Keratinocyte (primary cell): ENCODE data around the gene ABHD6. TPM values are rescaled to one million over a fixed set of nuclear protein-coding genes. Genes with fewer than 3 reads are reported as not detected.
A peak's percentile ranks its signal among the peaks of the same experiment; 100 is the strongest.
"Not testable (repeated sequence)": the region's sequence is repeated elsewhere in the genome, so short reads cannot be mapped to it uniquely, and the experiment has no call there.

ENCODE experiments used
- DNase-seq: peaks from one replicate; pipeline ENCODE4 v3.0.0-alpha.2; 2011; ENCODE audit warnings: low read depth, missing footprints, low spot score
- FAIRE-seq: peaks from 2 replicates; lab custom pipeline; 2011; peaks lifted over from hg19 to GRCh38; lab: Jason Lieb, UNC
- H2AFZ ChIP-seq: 2 replicates; pipeline ENCODE4 v1.6.0; 2012; ENCODE audit warnings: low read length, control low read depth, inconsistent platforms; ENCODE audit not compliant: control insufficient read depth
- H3K27ac ChIP-seq: 2 replicates; pipeline ENCODE4 v1.5.1; 2011; ENCODE audit warnings: low read length; ENCODE audit not compliant: control insufficient read depth, insufficient read depth
- H3K27me3 ChIP-seq: 3 replicates; pipeline ENCODE4 v1.6.0; 2011; ENCODE audit warnings: low read length; ENCODE audit not compliant: control insufficient read depth, insufficient read depth; ENCODE audit errors: extremely low read depth
- H3K36me3 ChIP-seq, 2 experiments: 2 replicates in 1 of 2; 3 replicates in 1 of 2; pipeline ENCODE4 v1.5.1; 2011; ENCODE audit warnings: low read length in 2 of 2, mild to moderate bottlenecking in 1 of 2; ENCODE audit not compliant: control insufficient read depth in 2 of 2, insufficient read depth in 2 of 2; ENCODE audit errors: extremely low read depth in 1 of 2
- H3K4me1 ChIP-seq: 3 replicates; pipeline ENCODE4 v1.5.1; 2011; ENCODE audit warnings: low read length; ENCODE audit not compliant: control insufficient read depth, insufficient read depth; ENCODE audit errors: extremely low read depth
- H3K4me2 ChIP-seq: 3 replicates; pipeline ENCODE4 v1.6.0; 2011; ENCODE audit warnings: low read depth, low read length; ENCODE audit not compliant: control insufficient read depth, insufficient read depth; ENCODE audit errors: extremely low read depth
- H3K4me3 ChIP-seq, 3 experiments: fragments of 200-600 bp in 1 of 3; sonication (generic) in 1 of 3; 2 replicates in 2 of 3; 3 replicates in 1 of 3; pipeline ENCODE4 v1.5.1; 2011 to 2016; ENCODE audit warnings: low read length in 3 of 3, mild to moderate bottlenecking in 3 of 3, control low read depth in 2 of 3, inconsistent platforms in 1 of 3, low read depth in 1 of 3, mixed read lengths in 1 of 3, mixed run types in 1 of 3, moderate library complexity in 1 of 3; ENCODE audit not compliant: control insufficient read depth in 2 of 3, insufficient read depth in 2 of 3; ENCODE audit errors: extremely low read depth in 1 of 3
- H3K79me2 ChIP-seq: 2 replicates; pipeline ENCODE4 v1.6.0; 2012; ENCODE audit warnings: low read length; ENCODE audit not compliant: control insufficient read depth, insufficient read depth
- H3K9ac ChIP-seq: 3 replicates; pipeline ENCODE4 v1.6.0; 2011; ENCODE audit warnings: low read length; ENCODE audit not compliant: control insufficient read depth, insufficient read depth; ENCODE audit errors: extremely low read depth
- H3K9me1 ChIP-seq: 3 replicates; pipeline ENCODE4 v1.6.0; 2011; ENCODE audit warnings: low read length; ENCODE audit not compliant: control insufficient read depth, insufficient read depth; ENCODE audit errors: extremely low read depth
- H3K9me3 ChIP-seq: 2 replicates; pipeline ENCODE4 v1.5.1; 2012; ENCODE audit warnings: low read depth, low read length; ENCODE audit not compliant: control insufficient read depth
- H4K20me1 ChIP-seq: 3 replicates; pipeline ENCODE4 v1.6.0; 2011; ENCODE audit warnings: low read length; ENCODE audit not compliant: control insufficient read depth, insufficient read depth; ENCODE audit errors: extremely low read depth
- CTCF ChIP-seq, 3 experiments: IDR thresholded peaks in 1 of 3; conservative IDR thresholded peaks in 1 of 3; optimal IDR thresholded peaks in 1 of 3; 2 replicates in 2 of 3; 3 replicates in 1 of 3; pipeline versions ENCODE3 to v1.5.1; 2011; ENCODE audit warnings: low read length in 3 of 3, mild to moderate bottlenecking in 3 of 3, moderate library complexity in 2 of 3, control low read depth in 1 of 3, inconsistent platforms in 1 of 3; ENCODE audit not compliant: insufficient read depth in 2 of 3; ENCODE audit errors: extremely low read depth in 1 of 3
- EZH2 ChIP-seq: IDR thresholded peaks from one replicate; pipeline ENCODE4 v1.6.1; 2012; ENCODE audit warnings: inconsistent platforms, mild to moderate bottlenecking, low read length, moderate library complexity
- dilution Hi-C: fragments of 300-500 bp; cut with MboI; formaldehyde crosslinking; loops from one replicate; pipeline ENCODE4 v1.7.0; 2020; ENCODE audit warnings: low sequenced_read_pairs; ENCODE audit not compliant: extremely low pct_ligation_motif_present
- polyA plus RNA-seq, 5 experiments: library from polyadenylated mRNA; depleted of rRNA in 3 of 5; stranded (reverse) in 3 of 5; stranded (forward) in 1 of 5; unstranded in 1 of 5; fragments of >200 nt; gene quantifications; 1 replicate in 1 of 5; 2 replicates in 3 of 5; 3 replicates in 1 of 5; pipeline versions ENCODE4 v1.2.1 to v1.2.3, GENCODE V29; 2011 to 2012; ENCODE audit warnings: missing spikeins in 2 of 5, low read depth in 1 of 5, low replicate concordance in 1 of 5

Gene ABHD6
- polyA plus RNA-seq, 1 donor (not counting 4 experiments of a cell fraction or from before 2014, with no cell fraction given) = 15.2 TPM

DNA sequence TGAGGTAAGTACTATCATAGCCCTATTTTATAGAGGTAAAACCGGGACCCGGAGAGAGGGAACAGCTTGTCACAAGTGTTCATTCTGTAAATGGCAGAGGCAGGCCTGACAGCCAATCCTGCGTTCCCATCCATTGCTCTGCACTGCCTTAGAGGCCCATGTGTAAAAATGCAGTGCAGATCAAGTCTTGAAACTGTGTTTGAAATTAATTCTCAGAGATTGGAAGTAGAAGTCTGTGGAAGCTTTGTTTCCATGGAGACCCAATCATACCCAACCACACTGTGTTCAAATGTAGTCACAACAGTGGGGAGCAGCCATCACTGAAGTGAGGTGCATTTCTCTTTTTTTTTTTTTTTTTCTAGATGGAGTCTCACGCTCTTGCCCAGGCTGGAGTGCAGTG is 13.7 kb upstream of the ABHD6 start:
- dilution Hi-C loops = no loop called here
- H2AFZ ChIP-seq = no peak overlapping the region
- H3K27ac ChIP-seq = no peak overlapping the region
- FAIRE-seq (no peak), DNase-seq (no peak)
- H3K9me1 ChIP-seq = peaks cover 2% of the 10 kb centered on the region
- no peaks in the 10 kb centered on the region for H4K20me1 ChIP-seq
- H3K79me2 ChIP-seq = no peaks in the 10 kb centered on the region
- H3K36me3 ChIP-seq = no peaks in the 10 kb centered on the region
- no peaks in the 10 kb centered on the region for H3K27me3 ChIP-seq
- H3K9me3 ChIP-seq = no peaks in the 10 kb centered on the region
- no peak overlapping the region for H3K4me2 ChIP-seq
- no peak overlapping the region for H3K9ac ChIP-seq
- H3K4me3 ChIP-seq = no peak overlapping the region
- H3K4me1 ChIP-seq = peaks cover 11% of the 10 kb centered on the region
- TF ChIP-seq EZH2 (no peak), CTCF (optimal IDR thresholded peaks at IDR 0.05 in 1 of 3, IDR thresholded peaks at IDR 0.05 in 1 of 3, conservative IDR thresholded peaks at IDR 0.05 in 1 of 3; ENCODE audit: extremely low read depth in 1 of 3, insufficient read depth in 2 of 3, low read length in 3 of 3) (no peak)

DNA sequence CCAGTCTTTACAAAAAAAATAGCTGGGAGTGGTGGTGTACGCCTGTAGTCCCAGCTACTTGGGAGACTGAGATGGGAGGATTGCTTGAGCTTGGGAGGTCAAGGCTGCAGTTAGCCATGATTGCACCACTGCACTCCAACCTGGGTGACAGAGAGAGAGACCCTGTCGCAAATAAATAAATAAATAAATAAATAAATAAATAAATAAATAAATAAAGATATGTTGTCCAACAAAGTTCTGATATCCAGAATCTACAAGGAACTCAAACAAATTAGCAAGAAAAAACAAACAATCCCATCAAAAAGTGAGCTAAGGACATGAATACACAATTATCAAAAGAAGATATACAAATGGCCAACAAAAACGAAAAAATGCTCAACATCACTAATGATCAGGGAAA is 9.7 kb upstream of the ABHD6 start:
- H2AFZ ChIP-seq, H4K20me1 ChIP-seq, H3K9me1 ChIP-seq, H3K27me3 ChIP-seq, dilution Hi-C loops, H3K79me2 ChIP-seq, H3K4me2 ChIP-seq, H3K4me3 ChIP-seq, FAIRE-seq, H3K36me3 ChIP-seq, H3K9ac ChIP-seq, H3K27ac ChIP-seq, DNase-seq, H3K4me1 ChIP-seq, H3K9me3 ChIP-seq: not testable (repeated sequence)

DNA sequence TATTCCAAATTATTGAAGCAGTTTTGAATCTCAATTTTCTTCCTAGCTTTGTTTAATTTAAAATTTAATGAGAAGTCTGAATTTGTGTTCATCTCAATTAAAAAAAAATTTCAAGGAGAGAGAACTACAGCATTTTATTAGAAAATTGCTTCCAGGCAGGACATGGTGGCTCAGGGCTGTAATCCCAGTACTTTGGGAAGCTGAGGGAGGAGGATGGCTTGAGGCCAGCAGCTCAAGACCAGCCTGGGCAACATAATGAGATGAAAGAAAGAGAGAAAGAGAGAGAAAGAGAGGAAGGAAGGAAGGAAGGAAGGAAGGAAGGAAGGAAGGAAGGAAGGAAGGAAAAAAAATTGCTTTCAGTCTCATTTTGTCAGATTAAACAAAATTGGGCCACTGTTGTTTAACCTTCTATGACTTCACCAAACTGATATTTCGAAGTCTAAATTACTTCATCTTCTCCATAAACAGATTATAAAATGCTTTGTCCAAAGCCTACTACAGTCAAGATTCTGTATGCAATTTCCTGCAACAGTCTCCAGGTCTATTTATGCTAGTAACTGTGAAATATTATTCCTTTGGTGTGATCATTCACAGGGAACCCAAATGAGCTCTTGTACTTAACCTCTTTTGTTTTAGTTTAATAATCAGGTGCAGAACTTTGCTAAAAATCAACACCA is 6.6 kb upstream of the ABHD6 start:
- no peaks in the 10 kb centered on the region for H3K9me3 ChIP-seq
- H4K20me1 ChIP-seq = no peaks in the 10 kb centered on the region
- H3K4me1 ChIP-seq = peaks cover 11% of the 10 kb centered on the region
- H3K9ac ChIP-seq = no peak overlapping the region
- dilution Hi-C loops = no loop called here
- H2AFZ ChIP-seq = no peak overlapping the region
- DNase-seq (no peak), FAIRE-seq (peak; percentile 13)
- no peak overlapping the region for H3K27ac ChIP-seq
- no peak overlapping the region for H3K4me3 ChIP-seq
- H3K79me2 ChIP-seq = no peaks in the 10 kb centered on the region
- no peaks in the 10 kb centered on the region for H3K9me1 ChIP-seq
- no peaks in the 10 kb centered on the region for H3K27me3 ChIP-seq
- H3K36me3 ChIP-seq = no peaks in the 10 kb centered on the region
- no peak for TF ChIP-seq EZH2
- no peak for TF ChIP-seq CTCF (optimal IDR thresholded peaks at IDR 0.05 in 1 of 3, IDR thresholded peaks at IDR 0.05 in 1 of 3, conservative IDR thresholded peaks at IDR 0.05 in 1 of 3; ENCODE audit: extremely low read depth in 1 of 3, insufficient read depth in 2 of 3, low read length in 3 of 3)
- H3K4me2 ChIP-seq = no peak overlapping the region
